M059J (cell line): Measurements from ENCODE around the gene ZNF550. TPM values are rescaled to one million over a fixed set of nuclear protein-coding genes. Genes with fewer than 3 reads are reported as not detected.
A peak's percentile ranks its signal among the peaks of the same experiment; 100 is the strongest.
"Not testable (repeated sequence)": the region's sequence is repeated elsewhere in the genome, so short reads cannot be mapped to it uniquely, and the experiment has no call there.

Experiments used
- DNase-seq: peaks from one replicate; pipeline ENCODE4 v3.0.0-alpha.2; 2012; ENCODE audit warnings: low read depth
- total RNA-seq: library from RNA; depleted of rRNA; stranded (reverse); fragments of >200 nt; shearing (Covaris generic); gene quantifications from 2 replicates; pipeline ENCODE4 v1.2.3, GENCODE V29; 2014; rRNA removed

Gene ZNF550
- total RNA-seq, 1 experiment from 2014 or later: 14.0 TPM

DNA sequence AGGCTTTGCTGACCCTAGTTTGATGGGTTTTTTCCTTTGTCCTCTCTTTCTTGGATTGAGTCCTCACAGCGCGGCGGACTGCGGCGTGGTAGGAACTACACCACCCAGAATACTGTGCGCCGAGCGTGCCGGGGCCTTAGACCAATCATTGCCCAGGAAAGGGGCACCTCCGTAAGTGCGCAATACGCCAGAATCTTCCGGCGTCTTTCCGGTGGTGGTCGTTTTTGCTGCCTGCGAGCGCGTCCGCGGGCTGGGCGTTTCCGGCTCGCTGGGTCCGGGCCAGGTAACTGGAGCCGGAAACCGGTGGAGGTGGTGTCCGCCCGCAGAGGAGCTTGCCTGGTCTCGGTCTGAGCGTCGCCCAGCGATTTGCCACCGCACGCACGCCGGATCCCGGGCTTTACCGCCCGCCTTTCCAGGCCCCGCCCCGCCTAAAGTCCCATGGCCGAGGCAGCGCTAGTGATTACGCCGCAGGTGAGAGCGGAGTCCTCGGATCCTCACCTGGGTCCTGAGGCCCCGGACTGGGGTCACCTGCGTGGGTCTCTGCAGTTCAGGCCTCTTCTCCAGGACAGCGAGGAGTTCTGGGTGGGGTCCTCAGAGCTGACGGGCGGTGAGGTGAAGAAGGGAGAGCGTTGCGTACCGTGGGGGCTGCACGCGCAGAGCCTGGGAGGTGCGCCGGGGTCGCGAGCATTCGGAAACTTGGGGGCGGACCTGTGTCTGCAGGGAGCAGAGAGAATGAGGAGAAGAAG lies 32.4 kb downstream of the ZNF550 start, which contains the start of gene ZNF549:
TSS of gene ZNF549 (plus strand) at position 221 of the 746 bp plus-strand sequence. CDS start at position 439, 218 bp downstream.
- DNase-seq: peak; percentile 95

DNA sequence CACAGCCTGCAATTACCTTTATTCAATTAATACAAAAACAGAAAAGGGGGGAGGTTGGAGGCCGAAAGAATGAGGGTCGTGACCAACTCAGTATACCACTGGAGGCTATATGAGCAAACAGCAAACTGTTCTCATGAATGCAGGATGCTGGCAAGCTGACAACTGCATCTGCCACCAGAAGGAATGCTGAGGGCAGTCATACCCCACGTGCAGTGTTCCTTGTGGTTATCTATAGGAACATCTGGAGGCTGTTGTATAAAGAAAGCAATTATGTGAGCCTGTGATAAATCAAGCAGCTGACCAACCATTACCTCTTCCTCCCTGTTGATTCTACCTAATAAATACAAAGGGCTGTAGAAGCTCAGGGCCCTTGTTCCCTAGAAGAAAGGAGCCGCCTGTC lies 41.6 kb downstream of the ZNF550 start:
- not testable (repeated sequence) for DNase-seq

DNA sequence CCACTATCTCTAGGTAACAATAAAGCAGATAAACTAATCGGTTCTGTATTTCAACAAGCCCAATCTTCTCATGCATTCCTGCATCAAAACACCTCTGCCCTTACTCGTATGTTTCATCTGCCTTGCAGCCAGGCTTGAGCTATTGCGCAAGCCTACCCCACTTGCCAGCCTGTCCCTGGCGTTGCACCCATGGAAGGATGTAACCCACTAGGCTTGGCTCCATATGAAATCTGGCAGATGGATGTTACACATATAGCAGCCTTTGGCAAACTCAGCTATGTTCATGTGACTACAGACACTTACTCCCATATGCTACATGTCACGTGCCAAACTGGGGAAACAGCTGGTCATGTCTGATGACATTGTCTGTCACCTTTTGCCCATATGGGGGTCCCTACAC lies 44.4 kb downstream of the ZNF550 start:
- DNase-seq: no peak

DNA sequence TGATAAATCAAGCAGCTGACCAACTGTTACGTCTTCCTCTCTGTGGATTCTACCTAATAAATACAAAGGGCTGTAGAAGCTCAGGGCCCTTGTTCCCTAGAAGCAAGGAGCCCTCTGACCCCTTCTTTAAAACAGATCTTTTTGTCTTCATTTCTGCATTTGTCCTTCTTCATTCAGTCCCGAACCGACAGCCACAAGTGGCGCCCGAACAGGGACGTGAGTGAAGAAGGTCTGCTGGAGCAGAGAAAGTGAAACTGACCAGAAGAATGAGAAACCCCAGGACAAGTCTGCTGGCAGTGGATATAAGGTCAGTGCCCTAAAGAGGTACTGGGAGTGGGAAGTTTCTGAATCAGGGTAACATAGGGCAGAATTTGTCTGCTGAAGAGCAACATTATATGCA lies 46.8 kb downstream of the ZNF550 start:
- DNase-seq: peak; percentile 29

DNA sequence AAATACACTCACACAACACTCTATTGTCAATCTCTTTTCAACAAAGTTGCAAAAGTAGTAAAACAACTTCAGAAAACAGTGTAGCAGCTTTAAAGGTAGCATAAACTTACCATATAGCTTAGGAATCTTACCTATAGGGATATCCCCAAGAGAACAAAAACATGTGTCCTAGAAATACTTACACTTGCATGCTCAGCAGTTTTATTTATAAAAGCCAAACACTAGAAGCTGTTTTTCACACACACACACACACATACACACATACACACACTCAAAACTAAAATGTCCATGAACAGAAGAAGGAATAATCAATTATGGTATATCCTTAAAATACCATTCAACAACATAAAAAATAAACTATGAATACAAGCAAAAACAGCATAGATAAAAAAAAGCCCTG lies 48.2 kb downstream of the ZNF550 start:
- DNase-seq: no peak

DNA sequence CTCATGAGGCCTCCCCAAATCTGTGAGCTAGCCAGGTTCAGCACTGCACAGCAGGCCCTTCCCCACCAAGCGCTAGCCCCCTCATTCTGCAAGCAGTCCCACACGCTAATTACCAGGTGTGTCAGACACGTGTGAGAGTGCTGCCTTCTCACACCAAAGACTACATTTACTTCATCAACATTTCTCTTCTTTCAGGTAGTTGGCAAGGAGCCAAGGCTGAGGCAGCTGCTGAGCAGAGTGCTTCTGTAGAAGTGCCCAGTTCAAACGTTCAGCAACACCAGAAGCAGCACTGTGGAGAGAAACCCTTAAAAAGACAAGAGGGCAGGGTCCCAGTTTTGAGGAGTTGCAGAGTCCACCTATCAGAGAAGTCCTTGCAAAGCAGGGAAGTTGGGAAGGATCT lies 53.5 kb downstream of the ZNF550 start:
- DNase-seq: no peak

DNA sequence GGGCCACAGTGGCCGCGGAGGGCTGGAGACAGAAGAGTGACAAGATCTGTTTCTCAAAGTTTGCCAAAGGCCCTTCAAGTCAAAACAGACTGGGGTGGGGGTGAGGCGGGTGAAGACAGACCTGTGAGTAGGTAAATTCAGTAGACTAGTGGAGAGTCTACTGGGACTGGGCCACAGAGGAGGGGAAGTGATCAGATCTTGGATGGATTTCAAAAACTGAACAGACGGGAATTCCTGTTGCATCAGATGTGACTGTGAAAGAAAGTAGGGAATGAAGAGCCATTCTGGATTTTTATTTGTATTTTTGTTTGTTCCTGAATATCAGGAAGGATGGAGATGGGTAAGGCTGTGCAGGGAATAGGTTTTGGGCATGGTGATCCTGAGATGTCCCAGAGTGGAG lies 59.3 kb downstream of the ZNF550 start:
- DNase-seq: peak; percentile 28

DNA sequence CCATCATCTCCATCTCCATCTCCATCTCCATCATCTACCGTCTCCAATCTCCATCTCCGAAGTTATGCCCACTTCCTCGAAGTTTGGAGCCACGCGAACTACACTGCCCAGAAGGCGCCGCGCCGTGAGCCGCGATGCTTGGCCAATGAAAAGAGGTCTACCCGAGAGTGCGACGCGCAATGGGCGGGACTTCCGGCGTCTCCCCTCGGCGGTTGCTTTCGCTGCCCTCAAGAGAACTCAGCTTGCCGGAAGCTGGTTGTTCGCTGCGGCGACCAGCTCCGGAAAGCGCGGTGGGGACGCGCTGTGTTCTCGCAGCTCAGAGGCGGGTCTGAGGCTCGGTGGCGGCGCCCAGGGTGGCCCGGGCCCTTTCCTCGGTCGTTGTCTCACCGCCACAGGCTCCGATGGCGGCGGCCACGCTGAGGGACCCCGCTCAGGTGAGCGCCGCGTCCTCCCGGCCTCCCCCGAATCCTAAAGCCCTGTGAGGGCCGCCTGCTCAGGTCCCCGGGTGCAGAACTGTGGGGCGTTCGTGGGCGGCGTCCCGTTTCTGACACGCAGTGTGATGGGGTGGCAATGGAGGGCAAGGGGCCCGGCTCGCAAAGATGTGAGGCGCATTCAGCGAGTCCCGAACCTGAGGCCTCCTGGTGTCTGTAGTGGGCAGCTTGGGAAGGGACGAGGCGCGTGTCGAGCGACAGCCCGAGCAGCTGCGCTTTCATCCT lies 59.8 kb downstream of the ZNF550 start, which contains the start of gene ZNF773:
TSS of gene ZNF773 (plus strand) at position 259 of the 716 bp plus-strand sequence. CDS start at position 402, 143 bp downstream.
- peak; percentile 94 for DNase-seq

DNA sequence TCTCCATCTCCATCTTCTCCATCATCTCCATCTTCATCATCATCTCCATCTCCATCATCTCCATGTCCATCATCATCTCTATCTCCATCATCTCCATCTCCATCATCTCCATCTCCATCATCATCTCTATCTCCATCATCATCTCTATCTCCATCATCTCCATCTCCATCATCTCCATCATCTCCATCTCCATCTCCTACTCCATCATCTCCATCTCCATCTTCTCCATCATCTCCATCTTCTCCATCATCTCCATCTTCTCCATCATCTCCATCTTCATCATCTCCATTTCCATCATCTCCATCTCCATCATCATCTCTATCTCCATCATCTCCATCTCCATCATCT lies 60.4 kb downstream of the ZNF550 start:
- DNase-seq: not testable (repeated sequence)

DNA sequence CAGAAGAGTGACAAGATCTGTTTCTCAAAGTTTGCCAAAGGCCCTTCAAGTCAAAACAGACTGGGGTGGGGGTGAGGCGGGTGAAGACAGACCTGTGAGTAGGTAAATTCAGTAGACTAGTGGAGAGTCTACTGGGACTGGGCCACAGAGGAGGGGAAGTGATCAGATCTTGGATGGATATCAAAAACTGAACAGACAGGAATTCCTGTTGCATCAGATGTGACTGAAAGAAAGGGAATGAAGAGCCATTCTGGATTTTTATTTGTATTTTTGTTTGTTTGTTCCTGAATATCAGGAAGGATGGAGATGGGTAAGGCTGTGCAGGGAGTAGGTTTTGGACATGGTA lies 71.4 kb downstream of the ZNF550 start:
- DNase-seq: peak; percentile 12

DNA sequence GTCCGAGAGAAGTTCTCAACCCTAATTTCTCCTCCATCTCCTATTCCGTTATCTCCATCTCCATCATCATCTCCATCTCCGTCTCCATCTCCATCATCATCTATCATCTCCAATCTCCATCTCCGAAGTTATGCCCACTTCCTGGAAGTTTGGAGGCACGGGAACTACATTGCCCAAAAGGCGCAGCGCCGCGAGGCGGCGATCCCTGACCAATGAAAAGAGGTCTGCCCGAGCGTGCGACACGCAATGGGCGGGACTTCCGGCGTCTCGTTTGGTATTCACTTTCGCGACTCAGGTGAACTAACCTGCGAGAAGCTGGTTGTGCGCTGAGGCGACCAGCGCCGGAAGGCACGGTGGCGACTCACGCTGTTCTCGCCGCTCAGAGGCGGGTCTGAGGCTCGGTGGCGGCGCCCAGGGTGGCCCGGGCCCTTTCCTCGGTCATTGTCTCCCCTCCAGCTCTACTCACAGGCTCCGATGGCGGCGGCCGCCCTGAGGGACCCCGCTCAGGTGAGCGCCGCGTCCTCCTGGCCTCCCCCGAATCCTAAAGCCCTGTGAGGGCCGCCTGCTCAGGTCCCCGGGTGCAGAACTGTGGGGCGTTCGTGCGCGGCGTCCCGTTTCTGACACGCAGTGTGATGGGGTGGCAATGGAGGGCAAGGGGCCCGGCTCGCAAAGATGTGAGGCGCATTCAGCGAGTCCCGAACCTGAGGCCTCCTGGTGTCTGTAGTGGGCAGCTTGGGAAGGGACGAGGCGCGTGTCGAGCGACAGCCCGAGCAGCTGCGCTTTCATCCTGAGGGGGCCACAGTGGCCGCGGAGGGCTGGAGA lies 72.0 kb downstream of the ZNF550 start, which contains the start of gene ZNF419:
TSS of gene ZNF419 (plus strand) at position 274 of the 822 bp plus-strand sequence. CDS start at position 475, 201 bp downstream.
- DNase-seq: peak; percentile 89

Other genes starting within 250 kb of the ZNF550 start
- gene ZNF543, start 239.4 kb downstream of the ZNF550 start, total RNA-seq: 7.5 and 8.4 TPM in 2 replicates
- gene ZNF304, start 208.6 kb downstream of the ZNF550 start, total RNA-seq: 8.0 and 11.8 TPM in 2 replicates
- 32.7 and 34.6 TPM in 2 replicates for gene TRAPPC2B, start 196.3 kb downstream of the ZNF550 start, total RNA-seq
- 1.9 and 5.6 TPM in 2 replicates for gene ZNF547, start 196.3 kb downstream of the ZNF550 start, total RNA-seq
- 13.6 and 21.9 TPM in 2 replicates for gene ZNF548, start 170.0 kb downstream of the ZNF550 start, total RNA-seq
- 5.2 and 9.9 TPM in 2 replicates for gene ZNF17, start 148.7 kb downstream of the ZNF550 start, total RNA-seq
- gene ZNF749, start 124.5 kb downstream of the ZNF550 start, total RNA-seq: 3.2 and 7.0 TPM in 2 replicates
- 0.57 TPM in 1 of 2 replicates, not detected in the other for gene VN1R1, start 102.7 kb downstream of the ZNF550 start, total RNA-seq
- gene ZNF772, start 82.3 kb downstream of the ZNF550 start, total RNA-seq: 14.9 and 15.1 TPM in 2 replicates
- 22.2 and 24.0 TPM in 2 replicates for gene ZNF419, start 72.1 kb downstream of the ZNF550 start, total RNA-seq
- 22.5 and 25.1 TPM in 2 replicates for gene ZNF773, start 59.9 kb downstream of the ZNF550 start, total RNA-seq
- 5.6 and 7.5 TPM in 2 replicates for gene ZNF549, start 32.5 kb downstream of the ZNF550 start, total RNA-seq
- gene ZNF416, start 19.0 kb upstream of the ZNF550 start, total RNA-seq: 5.0 and 6.9 TPM in 2 replicates
- 10.3 and 12.3 TPM in 2 replicates for gene ZIK1, start 24.3 kb upstream of the ZNF550 start, total RNA-seq
- 7.4 and 17.4 TPM in 2 replicates for gene ZNF530, start 40.0 kb upstream of the ZNF550 start, total RNA-seq
- 16.5 and 17.6 TPM in 2 replicates for gene ZNF134, start 54.4 kb upstream of the ZNF550 start, total RNA-seq
- 12.2 and 13.1 TPM in 2 replicates for gene ZNF211, start 73.3 kb upstream of the ZNF550 start, total RNA-seq
- gene ZSCAN4, start 109.1 kb upstream of the ZNF550 start, total RNA-seq: not detected in 2 replicates
- 7.0 and 13.1 TPM in 2 replicates for gene ZNF551, start 122.1 kb upstream of the ZNF550 start, total RNA-seq
- gene ZNF154, start 149.3 kb upstream of the ZNF550 start, total RNA-seq: not detected in 2 replicates
- gene ZNF671, start 167.8 kb upstream of the ZNF550 start, total RNA-seq: 1.9 and 5.4 TPM in 2 replicates
- gene ZNF776, start 187.0 kb upstream of the ZNF550 start, total RNA-seq: 11.4 and 12.8 TPM in 2 replicates
- 11.8 and 14.2 TPM in 2 replicates for gene ZNF586, start 209.8 kb upstream of the ZNF550 start, total RNA-seq